ENCODE measurements around the gene GSK3A.

Gene GSK3A

DNA sequence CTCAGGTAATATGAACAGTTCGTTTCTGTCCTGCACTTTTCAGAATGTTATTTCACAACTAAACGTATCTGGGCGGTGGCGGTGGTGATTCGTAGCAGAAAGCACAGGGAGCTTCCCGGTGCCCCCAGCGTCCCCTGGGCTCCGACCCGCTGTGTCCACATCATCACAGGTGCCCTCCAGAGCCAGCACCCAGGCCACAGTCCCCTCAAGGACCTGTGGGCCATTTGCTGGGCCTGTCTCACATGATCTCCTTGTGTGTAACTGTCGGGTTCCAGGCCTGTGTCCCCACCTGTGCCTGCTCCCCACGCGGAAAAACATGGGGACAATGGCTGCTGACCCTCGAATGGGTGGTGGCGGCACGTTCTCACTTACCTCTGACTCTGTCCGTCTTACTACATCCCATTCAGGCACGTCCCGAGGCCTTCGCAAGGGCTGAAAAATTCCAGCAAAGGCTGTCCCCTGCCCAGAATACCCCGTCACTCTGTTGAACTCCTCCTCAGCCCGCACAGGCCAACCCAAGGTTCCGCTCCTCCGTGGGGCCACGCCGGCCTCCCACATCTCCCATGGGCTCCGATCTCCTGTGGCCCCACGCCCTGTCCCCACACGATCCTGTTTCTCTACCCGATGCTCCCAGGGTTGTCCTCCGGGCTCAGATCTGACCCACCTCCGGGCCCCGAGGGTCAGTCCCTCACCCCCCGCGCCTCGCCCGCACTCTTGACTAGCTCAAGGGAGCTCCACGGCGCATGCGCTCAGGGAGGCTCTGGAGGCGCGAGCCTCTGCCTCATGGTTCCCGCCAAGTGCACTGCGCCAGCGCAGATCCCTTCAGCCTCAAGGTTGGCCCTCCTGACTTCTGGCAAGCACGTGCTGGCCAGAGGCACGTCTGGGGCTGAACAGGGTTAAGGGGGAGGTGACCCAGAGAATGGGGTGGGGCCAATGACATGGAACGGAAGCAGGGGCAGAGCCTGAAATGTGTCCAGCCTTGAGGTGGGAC is 46.1 kb downstream of the GSK3A start:
- Histone ChIP-seq H3K4me2 (ENCODE audit: low read depth, low read length) (no peak overlapping the region), H2AFZ (ENCODE audit: low read length) (no peak overlapping the region), H3K27ac (ENCODE audit: low read length) (no peak overlapping the region), H4K20me1 (ENCODE audit: insufficient read depth, low read length) (no peaks in the 10 kb centered on the region), H3K4me1 (ENCODE audit: low read length) (peaks cover 29% of the 10 kb centered on the region), H3K4me3 (ENCODE audit: low read length) (no peak overlapping the region), H3K9me3 (replicated peaks; ENCODE audit: insufficient read depth, low read length) (no peaks in the 10 kb centered on the region), H3K27me3 (replicated peaks; ENCODE audit: insufficient read depth, low read length) (no peaks in the 10 kb centered on the region), H3K79me2 (ENCODE audit: low read length) (peaks cover 14% of the 10 kb centered on the region), H3K9ac (ENCODE audit: low read length) (no peak overlapping the region), H3F3A (ENCODE audit: insufficient read depth, low read length) (peaks cover 26% of the 10 kb centered on the region), H3K36me3 (replicated peaks; ENCODE audit: insufficient read depth, low read length) (no peaks in the 10 kb centered on the region; the same call in 1 of the 2 replicates), H3K9me2 (replicated peaks; ENCODE audit: insufficient read depth, low read length) (no peaks in the 10 kb centered on the region)
- DNase-seq, result no peak
- TF ChIP-seq EZH2phosphoT487 (IDR thresholded peaks at IDR 0.05; ENCODE audit: low read length), result no peak
- TF ChIP-seq, protein P1, sequence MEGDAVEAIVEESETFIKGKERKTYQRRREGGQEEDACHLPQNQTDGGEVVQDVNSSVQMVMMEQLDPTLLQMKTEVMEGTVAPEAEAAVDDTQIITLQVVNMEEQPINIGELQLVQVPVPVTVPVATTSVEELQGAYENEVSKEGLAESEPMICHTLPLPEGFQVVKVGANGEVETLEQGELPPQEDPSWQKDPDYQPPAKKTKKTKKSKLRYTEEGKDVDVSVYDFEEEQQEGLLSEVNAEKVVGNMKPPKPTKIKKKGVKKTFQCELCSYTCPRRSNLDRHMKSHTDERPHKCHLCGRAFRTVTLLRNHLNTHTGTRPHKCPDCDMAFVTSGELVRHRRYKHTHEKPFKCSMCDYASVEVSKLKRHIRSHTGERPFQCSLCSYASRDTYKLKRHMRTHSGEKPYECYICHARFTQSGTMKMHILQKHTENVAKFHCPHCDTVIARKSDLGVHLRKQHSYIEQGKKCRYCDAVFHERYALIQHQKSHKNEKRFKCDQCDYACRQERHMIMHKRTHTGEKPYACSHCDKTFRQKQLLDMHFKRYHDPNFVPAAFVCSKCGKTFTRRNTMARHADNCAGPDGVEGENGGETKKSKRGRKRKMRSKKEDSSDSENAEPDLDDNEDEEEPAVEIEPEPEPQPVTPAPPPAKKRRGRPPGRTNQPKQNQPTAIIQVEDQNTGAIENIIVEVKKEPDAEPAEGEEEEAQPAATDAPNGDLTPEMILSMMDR (IDR thresholded peaks at IDR 0.05; ENCODE audit: low read length), result no peak
- TF ChIP-seq EZH2 (optimal IDR thresholded peaks at IDR 0.05; ENCODE audit: low read depth, low read length), result no peak

DNA sequence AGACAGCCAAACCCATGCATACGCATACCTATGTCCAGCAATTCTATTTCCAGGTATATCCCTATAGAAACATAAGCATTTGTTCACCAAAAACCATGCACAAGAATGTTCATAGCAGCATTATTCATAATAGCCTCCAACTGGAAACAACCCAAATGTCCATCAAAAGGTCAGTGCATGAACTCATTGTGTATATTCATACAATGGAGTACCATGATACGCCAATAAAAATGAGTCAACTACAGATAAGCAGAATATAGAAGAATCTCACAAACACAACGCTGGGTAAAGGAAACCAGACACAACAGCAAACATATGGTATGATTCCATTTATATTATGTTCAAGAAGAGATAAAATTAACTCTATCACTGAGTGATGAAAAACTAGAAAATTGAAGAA is 48.7 kb downstream of the GSK3A start:
- Histone ChIP-seq H3F3A (ENCODE audit: insufficient read depth, low read length) (peaks cover under 1% of the 10 kb centered on the region; the same call in 1 of the 2 replicates), H4K20me1 (ENCODE audit: insufficient read depth, low read length) (no peaks in the 10 kb centered on the region), H3K9me2 (replicated peaks; ENCODE audit: insufficient read depth, low read length) (no peaks in the 10 kb centered on the region), H3K36me3 (replicated peaks; ENCODE audit: insufficient read depth, low read length) (no peaks in the 10 kb centered on the region; the same call in 1 of the 2 replicates), H3K9me3 (replicated peaks; ENCODE audit: insufficient read depth, low read length) (no peaks in the 10 kb centered on the region), H3K9ac (ENCODE audit: low read length) (no peak overlapping the region), H3K27ac (ENCODE audit: low read length) (no peak overlapping the region), H3K4me1 (ENCODE audit: low read length) (peaks cover 3% of the 10 kb centered on the region), H3K27me3 (replicated peaks; ENCODE audit: insufficient read depth, low read length) (no peaks in the 10 kb centered on the region), H3K4me3 (ENCODE audit: low read length) (no peak overlapping the region), H3K79me2 (ENCODE audit: low read length) (no peaks in the 10 kb centered on the region), H3K4me2 (ENCODE audit: low read depth, low read length) (no peak overlapping the region), H2AFZ (ENCODE audit: low read length) (no peak overlapping the region)
- DNase-seq, result no peak
- TF ChIP-seq EZH2 (optimal IDR thresholded peaks at IDR 0.05; ENCODE audit: low read depth, low read length) (no peak), EZH2phosphoT487 (IDR thresholded peaks at IDR 0.05; ENCODE audit: low read length) (no peak)
- TF ChIP-seq, protein P1 (IDR thresholded peaks at IDR 0.05; ENCODE audit: low read length), result no peak

DNA sequence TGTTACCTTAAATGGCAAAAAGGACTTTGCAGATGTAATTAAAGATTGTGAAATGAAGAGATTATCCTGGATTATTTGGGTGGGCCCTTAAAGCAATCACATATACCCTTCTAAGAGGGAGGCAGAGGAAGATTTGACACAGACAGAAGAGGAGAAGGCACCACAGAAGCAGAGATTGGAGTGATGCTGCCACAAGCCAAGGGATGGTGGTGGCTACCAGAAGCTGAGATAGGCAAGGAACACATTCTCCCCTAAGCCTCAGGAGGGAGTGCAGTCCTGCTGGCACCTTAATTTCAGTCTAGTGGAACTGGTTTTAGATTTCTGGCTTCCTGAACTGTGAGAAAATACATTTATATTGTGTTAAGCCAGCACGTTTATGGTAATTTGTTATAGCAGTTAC is 49.1 kb downstream of the GSK3A start:
- H3K36me3 ChIP-seq (replicated peaks; ENCODE audit: insufficient read depth, low read length), result no peaks in the 10 kb centered on the region; the same call in 1 of the 2 replicates
- H4K20me1 ChIP-seq (ENCODE audit: insufficient read depth, low read length), result no peaks in the 10 kb centered on the region
- no peaks in the 10 kb centered on the region for H3K9me2 ChIP-seq (replicated peaks; ENCODE audit: insufficient read depth, low read length)
- no peak for DNase-seq
- no peaks in the 10 kb centered on the region for H3K27me3 ChIP-seq (replicated peaks; ENCODE audit: insufficient read depth, low read length)
- H3K4me1 ChIP-seq (ENCODE audit: low read length), result no peaks in the 10 kb centered on the region
- no peaks in the 10 kb centered on the region for H3F3A ChIP-seq (ENCODE audit: insufficient read depth, low read length)
- no peak overlapping the region for H3K4me3 ChIP-seq (ENCODE audit: low read length)
- no peaks in the 10 kb centered on the region for H3K79me2 ChIP-seq (ENCODE audit: low read length)
- no peak overlapping the region for H3K9ac ChIP-seq (ENCODE audit: low read length)
- H3K4me2 ChIP-seq (ENCODE audit: low read depth, low read length), result no peak overlapping the region
- H3K27ac ChIP-seq (ENCODE audit: low read length), result no peak overlapping the region
- TF ChIP-seq EZH2 (optimal IDR thresholded peaks at IDR 0.05; ENCODE audit: low read depth, low read length) (no peak), EZH2phosphoT487 (IDR thresholded peaks at IDR 0.05; ENCODE audit: low read length) (no peak)
- TF ChIP-seq, protein P1 (IDR thresholded peaks at IDR 0.05; ENCODE audit: low read length), result no peak
- H2AFZ ChIP-seq (ENCODE audit: low read length), result no peak overlapping the region
- H3K9me3 ChIP-seq (replicated peaks; ENCODE audit: insufficient read depth, low read length), result no peaks in the 10 kb centered on the region

Measured in MM.1S (cell line).